ENCODE data around the gene LCK. TPM values are rescaled to one million over a fixed set of nuclear protein-coding genes. Genes with fewer than 3 reads are reported as not detected.

The LCK gene
- total and polyA plus RNA-seq, 12 donors = 0.25 to 7.1 (median 0.62) TPM

DNA sequence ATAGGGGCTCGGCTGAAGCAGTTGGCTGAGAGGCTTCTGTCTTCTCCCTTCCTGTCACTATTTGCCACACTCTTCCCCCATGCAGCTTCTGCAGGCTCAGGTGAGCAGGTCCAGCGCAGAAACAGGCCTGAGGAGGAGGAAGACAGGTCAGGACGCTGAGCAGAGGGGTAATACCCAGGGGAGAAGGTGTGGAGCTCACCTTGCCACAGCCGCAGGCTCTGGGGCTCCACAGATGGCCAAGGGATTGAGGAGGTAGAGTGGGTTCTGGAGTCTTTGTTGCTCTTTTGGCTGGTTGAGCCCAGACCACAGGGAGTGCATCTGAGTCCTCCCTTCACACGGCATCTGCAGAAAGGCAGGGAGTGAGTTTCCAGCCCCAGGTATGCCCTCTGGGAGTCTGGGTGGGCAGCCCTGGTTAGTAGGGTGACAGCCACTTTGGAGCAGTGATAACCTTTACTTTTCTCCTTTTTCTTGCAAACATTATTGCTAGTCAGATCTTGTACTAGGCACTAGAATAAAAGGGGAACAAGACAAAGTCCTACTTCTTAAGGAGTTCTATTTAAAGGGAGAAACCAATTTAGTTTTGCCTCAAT, 19.1 kb upstream of the LCK start:
- no peaks in the 10 kb centered on the region for H3K27me3 ChIP-seq
- peaks cover 0 to 17% (median 0%) of the 10 kb centered on the region in 9 donors for H3K4me1 ChIP-seq
- no peak overlapping the region for H3K4me3 ChIP-seq
- H3K36me3 ChIP-seq = peaks cover 0 to 93% (median 46%) of the 10 kb centered on the region in 9 donors
- WGBS, 2 donors = 78 to 81% methylated on average over 5 of the region's 5 CpGs
- H3K9me3 ChIP-seq = no peaks in the 10 kb centered on the region
- intact Hi-C loops (cut with DNase I) = no loop called here
- no peak for ATAC-seq
- DNase-seq = no peak
- TF ChIP-seq, protein P1, sequence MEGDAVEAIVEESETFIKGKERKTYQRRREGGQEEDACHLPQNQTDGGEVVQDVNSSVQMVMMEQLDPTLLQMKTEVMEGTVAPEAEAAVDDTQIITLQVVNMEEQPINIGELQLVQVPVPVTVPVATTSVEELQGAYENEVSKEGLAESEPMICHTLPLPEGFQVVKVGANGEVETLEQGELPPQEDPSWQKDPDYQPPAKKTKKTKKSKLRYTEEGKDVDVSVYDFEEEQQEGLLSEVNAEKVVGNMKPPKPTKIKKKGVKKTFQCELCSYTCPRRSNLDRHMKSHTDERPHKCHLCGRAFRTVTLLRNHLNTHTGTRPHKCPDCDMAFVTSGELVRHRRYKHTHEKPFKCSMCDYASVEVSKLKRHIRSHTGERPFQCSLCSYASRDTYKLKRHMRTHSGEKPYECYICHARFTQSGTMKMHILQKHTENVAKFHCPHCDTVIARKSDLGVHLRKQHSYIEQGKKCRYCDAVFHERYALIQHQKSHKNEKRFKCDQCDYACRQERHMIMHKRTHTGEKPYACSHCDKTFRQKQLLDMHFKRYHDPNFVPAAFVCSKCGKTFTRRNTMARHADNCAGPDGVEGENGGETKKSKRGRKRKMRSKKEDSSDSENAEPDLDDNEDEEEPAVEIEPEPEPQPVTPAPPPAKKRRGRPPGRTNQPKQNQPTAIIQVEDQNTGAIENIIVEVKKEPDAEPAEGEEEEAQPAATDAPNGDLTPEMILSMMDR (IDR thresholded peaks at IDR 0.05) = no peak
- H3K27ac ChIP-seq = no peak overlapping the region

DNA sequence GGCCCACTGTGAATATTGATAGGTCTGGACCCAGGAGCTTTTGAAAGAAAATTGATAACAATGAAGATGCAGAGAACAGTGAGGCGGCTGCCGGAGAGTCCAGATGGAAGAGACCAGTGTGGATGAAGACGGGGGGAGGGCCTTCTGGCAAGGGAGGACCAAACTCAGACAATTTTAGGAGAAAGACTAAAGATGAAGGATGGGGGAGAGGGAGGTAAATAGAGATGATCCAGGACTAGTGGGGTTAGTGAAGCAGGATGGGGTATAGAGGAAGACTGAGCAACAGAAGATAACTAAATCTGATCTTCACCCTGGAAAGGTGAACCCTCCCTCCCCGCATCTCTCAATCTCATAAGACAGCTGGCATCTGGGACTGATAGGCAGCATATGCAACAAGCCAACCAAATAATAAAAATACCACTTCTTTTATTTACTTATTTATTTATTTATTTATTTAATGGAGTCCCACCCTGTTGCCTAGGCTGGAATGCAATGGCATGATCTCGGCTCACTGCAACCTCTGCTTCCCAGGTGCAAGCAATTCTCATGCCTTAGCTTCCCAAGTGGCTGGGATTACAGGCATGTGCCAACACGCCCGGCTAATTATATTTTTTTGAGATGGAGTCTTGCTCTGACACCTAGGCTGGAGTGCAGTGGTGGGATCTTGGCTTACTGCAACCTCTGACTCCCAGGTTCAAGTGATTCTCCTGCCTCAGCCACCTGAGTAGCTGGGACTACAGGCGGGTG, 18.3 kb upstream of the LCK start:
- no peak for ATAC-seq
- peaks cover 0 to 93% (median 42%) of the 10 kb centered on the region in 9 donors for H3K36me3 ChIP-seq
- DNase-seq = no peak

DNA sequence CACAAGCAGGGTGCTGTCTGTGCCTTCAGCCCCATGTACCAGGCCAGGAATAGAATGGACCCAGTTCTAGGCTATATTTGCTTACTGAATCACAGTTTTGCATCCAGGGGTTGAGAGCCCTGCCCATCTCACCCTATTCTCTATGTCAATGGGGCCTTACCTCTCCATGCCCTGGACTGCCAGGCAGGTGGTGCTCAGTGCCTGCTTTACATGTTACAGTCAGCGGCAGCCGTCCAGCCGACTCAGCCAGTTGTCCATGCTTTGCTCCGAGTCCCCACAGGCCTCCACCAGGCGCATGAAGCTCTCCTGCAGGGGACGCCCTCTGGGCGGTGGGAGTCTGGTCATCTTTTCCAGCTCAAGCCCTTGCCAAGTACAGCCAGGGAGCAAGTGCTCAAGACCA, 16.3 kb upstream of the LCK start:
- WGBS, 2 donors = 80 to 88% methylated on average over 7 of the region's 7 CpGs

More for the DNA sequence above, 18.3 kb upstream of the LCK start:
- 90 to 92% methylated on average over 8 of the region's 8 CpGs for WGBS, 2 donors
- no peak overlapping the region for H3K27ac ChIP-seq
- no peak overlapping the region for H3K4me3 ChIP-seq
- H3K9me3 ChIP-seq = no peaks in the 10 kb centered on the region
- H3K27me3 ChIP-seq = no peaks in the 10 kb centered on the region
- H3K4me1 ChIP-seq = peaks cover 0 to 17% (median 0%) of the 10 kb centered on the region in 9 donors
- TF ChIP-seq, protein P1 (IDR thresholded peaks at IDR 0.05) = no peak
- intact Hi-C loops (cut with DNase I) = no loop called here

DNA sequence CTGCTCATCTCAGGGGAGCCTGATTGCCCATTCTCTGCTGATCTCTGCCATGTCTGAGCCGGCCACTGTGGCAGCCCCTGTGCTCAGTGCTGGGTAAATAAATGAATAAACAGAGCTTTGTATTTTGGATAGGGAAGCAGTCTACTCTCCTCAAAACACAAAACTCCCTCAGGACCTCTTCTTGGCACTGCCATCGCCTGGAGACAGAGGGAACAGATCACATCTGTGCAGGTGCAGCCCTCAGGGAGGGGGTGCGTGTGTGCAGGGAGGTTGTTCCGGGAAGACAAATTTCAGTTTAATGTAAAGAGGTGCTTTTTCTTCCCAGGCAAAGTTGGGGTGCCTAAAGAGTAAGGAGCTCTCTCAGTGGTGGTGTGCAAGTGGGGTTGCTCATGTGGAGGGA, 11.7 kb upstream of the LCK start:
- TF ChIP-seq, protein P1 (IDR thresholded peaks at IDR 0.05) = no peak
- H3K36me3 ChIP-seq = peaks cover 0 to 31% (median 0%) of the 10 kb centered on the region in 9 donors
- H3K27me3 ChIP-seq = peaks cover 0 to 10% (median 0%) of the 10 kb centered on the region in 7 donors
- peak overlapping the region in 1 of 10 donors; percentile 86 for H3K4me3 ChIP-seq
- 52 to 68% methylated on average over 4 of the region's 4 CpGs for WGBS, 2 donors
- intact Hi-C loops (cut with DNase I) = loop anchor here in 1 of 10 donors (5.0 kb wide), 1 partner anchor 88 kb away; no protein-coding TSS in a partner anchor
- H3K4me1 ChIP-seq = peaks cover 0 to 46% (median 25%) of the 10 kb centered on the region in 9 donors
- no peak for ATAC-seq
- H3K27ac ChIP-seq = peak overlapping the region in 4 of 10 donors; percentile 81 to 96 (median 90)
- H3K9me3 ChIP-seq = no peaks in the 10 kb centered on the region
- no peak for DNase-seq

More for the DNA sequence above, 16.3 kb upstream of the LCK start:
- intact Hi-C loops (cut with DNase I) = loop anchor here in 1 of 10 donors (5.0 kb wide), 1 partner anchor 93 kb away; no protein-coding TSS in a partner anchor
- Histone ChIP-seq H3K4me3 (no peak overlapping the region), H3K4me1 (peaks cover 0 to 19% (median 2%) of the 10 kb centered on the region in 9 donors), H3K27me3 (no peaks in the 10 kb centered on the region), H3K36me3 (peaks cover 0 to 77% (median 24%) of the 10 kb centered on the region in 9 donors), H3K27ac (no peak overlapping the region), H3K9me3 (no peaks in the 10 kb centered on the region)
- TF ChIP-seq, protein P1 (IDR thresholded peaks at IDR 0.05) = no peak
- ATAC-seq (peak in 1 of 8 donors; percentile 14), DNase-seq (no peak)

Measured in heart right ventricle (tissue), 16 donors.